Vagina (tissue), 2 donors: Measurements from ENCODE around the gene CATSPERD. TPM values are rescaled to one million over a fixed set of nuclear protein-coding genes. Genes with fewer than 3 reads are reported as not detected.
A peak's percentile ranks its signal among the peaks of the same experiment; 100 is the strongest.

Experiments used
- DNase-seq, 2 donors: peaks; one replicate each; pipeline ENCODE4 v3.0.0-alpha.2; 2017; ENCODE audit errors: extremely low spot score in 2 of 2
- H3K27ac ChIP-seq: fragments of 200-600 bp; sonication (generic); one replicate; pipeline ENCODE4 v1.5.1; 2019
- H3K27me3 ChIP-seq: fragments of 200-600 bp; sonication (generic); one replicate; pipeline ENCODE4 v1.5.1; 2019
- H3K36me3 ChIP-seq, 2 donors: fragments of 200-600 bp; sonication (generic); one replicate each; pipeline ENCODE4 v1.5.1; 2017 to 2019
- H3K4me1 ChIP-seq: fragments of 200-600 bp; sonication (generic); one replicate; pipeline ENCODE4 v1.5.1; 2019
- H3K4me3 ChIP-seq, 2 donors: fragments of 200-600 bp; sonication (generic); 1 replicate in 1 of 2; 2 replicates in 1 of 2; pipeline ENCODE4 v1.5.1; 2016 to 2019
- H3K9me3 ChIP-seq: fragments of 200-600 bp; sonication (generic); one replicate; pipeline ENCODE4 v1.5.1; 2019
- POLR2A ChIP-seq, 2 donors: fragments of 450-650 bp; IDR thresholded peaks; one replicate each; pipeline ENCODE4 v1.6.1; 2017; ENCODE audit warnings: antibody characterized with exemption in 2 of 2, mild to moderate bottlenecking in 2 of 2, moderate library complexity in 2 of 2
- POLR2AphosphoS5 ChIP-seq, 2 donors: sonication (generic); formaldehyde crosslinking; IDR thresholded peaks; one replicate each; pipeline ENCODE4 v1.9.0; 2017; ENCODE audit warnings: antibody characterized with exemption in 2 of 2, mild to moderate bottlenecking in 2 of 2, low read depth in 1 of 2; ENCODE audit not compliant: insufficient read depth in 1 of 2
- intact Hi-C: fragments of 100-400 bp; cut with DNase I; formaldehyde crosslinking; loops from one replicate; pipeline ENCODE4 v1.15.1; 2023
- total RNA-seq: library from RNA; depleted of rRNA; stranded (reverse); fragments of >200 nt; gene quantifications from one replicate; pipeline ENCODE4 v1.2.3, GENCODE V29; 2016
- TF ChIP-seq, protein P1 (sequence below), 3 experiments: fragments of 450-650 bp in 2 of 3; fragments of 200-600 bp in 1 of 3; sonication (generic) in 1 of 3; IDR thresholded peaks; one replicate each; pipeline ENCODE4 v1.5.1; 2017 to 2019; ENCODE audit warnings: antibody characterized with exemption in 3 of 3, mild to moderate bottlenecking in 2 of 3, moderate library complexity in 2 of 3

The CATSPERD gene
- total RNA-seq, 1 donor from 2014 or later: not detected

DNA sequence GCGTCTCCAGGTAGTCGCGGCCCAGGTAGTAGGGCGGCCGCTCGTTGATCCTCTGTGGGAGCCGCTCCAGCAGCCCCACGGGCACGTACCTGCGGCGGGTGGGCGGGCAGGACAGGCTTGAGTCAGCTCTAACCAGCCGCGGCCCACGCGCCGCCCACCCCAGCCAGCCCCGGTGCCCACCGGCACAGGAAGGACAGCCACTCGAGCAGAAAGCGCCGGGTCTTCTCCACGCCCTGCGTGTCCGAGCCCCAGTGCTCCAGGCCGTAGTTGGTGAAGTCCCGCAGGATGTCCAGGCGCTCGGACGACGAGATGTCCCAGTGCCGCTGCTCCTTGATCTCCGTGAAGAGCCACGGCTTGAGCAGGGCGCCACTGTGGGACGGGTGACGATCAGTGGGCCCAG is 65.0 kb downstream of the CATSPERD start:
- Histone ChIP-seq H3K27me3 (no peaks in the 10 kb centered on the region), H3K9me3 (no peaks in the 10 kb centered on the region), H3K27ac (no peak overlapping the region), H3K4me1 (peaks cover 13% of the 10 kb centered on the region), H3K4me3 (no peak overlapping the region), H3K36me3 (peaks cover 0 to 55% of the 10 kb centered on the region in 2 donors)
- DNase-seq: no peak
- TF ChIP-seq POLR2A (IDR thresholded peaks at IDR 0.05) (no peak), POLR2AphosphoS5 (IDR thresholded peaks at IDR 0.05; ENCODE audit: insufficient read depth in 1 of 2, low read depth in 1 of 2) (no peak)
- TF ChIP-seq, protein P1, sequence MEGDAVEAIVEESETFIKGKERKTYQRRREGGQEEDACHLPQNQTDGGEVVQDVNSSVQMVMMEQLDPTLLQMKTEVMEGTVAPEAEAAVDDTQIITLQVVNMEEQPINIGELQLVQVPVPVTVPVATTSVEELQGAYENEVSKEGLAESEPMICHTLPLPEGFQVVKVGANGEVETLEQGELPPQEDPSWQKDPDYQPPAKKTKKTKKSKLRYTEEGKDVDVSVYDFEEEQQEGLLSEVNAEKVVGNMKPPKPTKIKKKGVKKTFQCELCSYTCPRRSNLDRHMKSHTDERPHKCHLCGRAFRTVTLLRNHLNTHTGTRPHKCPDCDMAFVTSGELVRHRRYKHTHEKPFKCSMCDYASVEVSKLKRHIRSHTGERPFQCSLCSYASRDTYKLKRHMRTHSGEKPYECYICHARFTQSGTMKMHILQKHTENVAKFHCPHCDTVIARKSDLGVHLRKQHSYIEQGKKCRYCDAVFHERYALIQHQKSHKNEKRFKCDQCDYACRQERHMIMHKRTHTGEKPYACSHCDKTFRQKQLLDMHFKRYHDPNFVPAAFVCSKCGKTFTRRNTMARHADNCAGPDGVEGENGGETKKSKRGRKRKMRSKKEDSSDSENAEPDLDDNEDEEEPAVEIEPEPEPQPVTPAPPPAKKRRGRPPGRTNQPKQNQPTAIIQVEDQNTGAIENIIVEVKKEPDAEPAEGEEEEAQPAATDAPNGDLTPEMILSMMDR (IDR thresholded peaks at IDR 0.05): no peak
- intact Hi-C loops: no loop called here

- DNase-seq: peak in 1 of 2 donors; percentile 96
- intact Hi-C loops: no loop called here
- Histone ChIP-seq H3K27ac (no peak overlapping the region), H3K9me3 (no peaks in the 10 kb centered on the region), H3K4me1 (peaks cover 13% of the 10 kb centered on the region), H3K36me3 (peaks cover 0 to 55% of the 10 kb centered on the region in 2 donors), H3K4me3 (no peak overlapping the region), H3K27me3 (no peaks in the 10 kb centered on the region)
- TF ChIP-seq POLR2AphosphoS5 (IDR thresholded peaks at IDR 0.05; ENCODE audit: insufficient read depth in 1 of 2, low read depth in 1 of 2) (no peak), POLR2A (IDR thresholded peaks at IDR 0.05) (no peak)
- TF ChIP-seq, protein P1 (IDR thresholded peaks at IDR 0.05): no peak
Observed at GRCh38 chr19:5786593-5787408, 66.4 kb downstream of the CATSPERD start.

DNA sequence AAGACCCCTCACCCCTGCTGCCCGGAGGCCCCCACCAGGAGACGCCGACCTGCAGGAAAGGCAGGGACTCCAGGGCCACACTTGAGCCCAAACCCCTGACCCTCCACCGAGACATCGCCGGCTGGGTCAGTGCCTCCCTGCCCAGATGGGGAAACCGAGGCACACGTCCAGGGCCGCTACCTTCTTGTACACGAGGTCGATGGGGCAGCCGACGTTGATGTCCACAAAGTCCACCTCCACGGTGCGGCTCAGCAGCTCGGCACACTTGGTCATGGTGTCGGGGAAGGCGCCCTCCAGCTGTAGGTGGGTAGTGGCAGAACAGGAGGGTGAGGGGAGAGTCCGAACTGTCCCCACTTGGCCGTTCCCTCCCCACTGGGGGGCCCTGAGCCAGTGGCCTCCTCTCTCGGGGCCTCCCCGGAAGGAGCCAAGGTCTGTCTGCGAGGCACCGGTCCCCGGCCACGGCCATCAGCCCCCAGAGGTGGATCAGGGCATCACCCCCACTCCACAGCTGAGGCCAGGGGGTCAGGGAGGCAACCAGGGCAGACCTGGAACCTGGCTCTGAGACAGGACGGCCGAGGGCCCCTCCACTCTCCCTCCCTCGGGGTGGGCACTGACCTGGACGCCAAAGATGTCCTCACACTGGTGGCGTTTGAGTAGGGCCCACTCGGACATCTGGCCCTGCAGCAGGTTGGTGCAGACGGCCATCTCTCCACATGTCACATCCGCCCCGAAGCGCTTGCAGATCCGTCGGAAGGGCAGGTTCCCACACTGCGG is 67.2 kb downstream of the CATSPERD start:
- no peak overlapping the region for H3K27ac ChIP-seq
- intact Hi-C loops: no loop called here
- DNase-seq: no peak
- no peak overlapping the region for H3K4me3 ChIP-seq
- peaks cover 0 to 55% of the 10 kb centered on the region in 2 donors for H3K36me3 ChIP-seq
- H3K27me3 ChIP-seq: no peaks in the 10 kb centered on the region
- TF ChIP-seq, protein P1 (IDR thresholded peaks at IDR 0.05): no peak
- TF ChIP-seq POLR2AphosphoS5 (IDR thresholded peaks at IDR 0.05; ENCODE audit: insufficient read depth in 1 of 2, low read depth in 1 of 2) (no peak), POLR2A (IDR thresholded peaks at IDR 0.05) (no peak)
- H3K4me1 ChIP-seq: peaks cover 13% of the 10 kb centered on the region
- no peaks in the 10 kb centered on the region for H3K9me3 ChIP-seq

DNA sequence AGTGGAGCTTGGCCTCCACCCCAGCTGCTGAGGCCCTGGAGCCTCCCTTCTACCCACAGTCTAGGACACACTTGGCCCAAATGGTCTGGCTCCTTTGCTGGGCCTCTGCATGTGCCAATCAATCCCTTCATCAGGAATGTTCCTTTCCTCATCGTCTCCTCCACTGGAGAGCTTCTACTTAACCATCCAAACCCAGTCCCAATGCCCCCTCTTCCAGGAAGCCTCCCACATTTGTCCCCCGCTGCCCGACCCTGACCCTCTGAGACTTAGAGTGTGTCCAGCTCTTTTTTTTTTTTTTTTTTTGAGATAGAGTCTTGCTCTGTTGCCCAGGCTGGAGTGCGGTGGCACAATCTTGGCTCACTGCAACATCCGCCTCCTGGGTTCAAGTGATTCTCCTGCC is 68.0 kb downstream of the CATSPERD start:
- intact Hi-C loops: no loop called here
- Histone ChIP-seq H3K9me3 (no peaks in the 10 kb centered on the region), H3K27me3 (no peaks in the 10 kb centered on the region), H3K36me3 (peaks cover 0 to 55% of the 10 kb centered on the region in 2 donors), H3K4me3 (no peak overlapping the region), H3K27ac (no peak overlapping the region), H3K4me1 (peaks cover 13% of the 10 kb centered on the region)
- DNase-seq: no peak
- TF ChIP-seq POLR2AphosphoS5 (IDR thresholded peaks at IDR 0.05; ENCODE audit: insufficient read depth in 1 of 2, low read depth in 1 of 2): no peak
- no peak for TF ChIP-seq POLR2A (IDR thresholded peaks at IDR 0.05)
- TF ChIP-seq, protein P1 (IDR thresholded peaks at IDR 0.05): no peak
